ENCODE measurements around the gene FCHO2.
A peak's percentile ranks its signal among the peaks of the same experiment; 100 is the strongest.

The FCHO2 gene

GRCh38 chr5:73030995-73031394 is 75.2 kb downstream of the FCHO2 start:
- peak; percentile 95 for DNase-seq (ENCODE audit: low read depth)

GRCh38 chr5:73031839-73032238 is 76.0 kb downstream of the FCHO2 start:
- peak; percentile 92 for DNase-seq (ENCODE audit: low read depth)

GRCh38 chr5:73032635-73033034 is 76.8 kb downstream of the FCHO2 start:
- peak; percentile 11 for DNase-seq (ENCODE audit: low read depth)

GRCh38 chr5:73037545-73037944 is 81.7 kb downstream of the FCHO2 start:
- DNase-seq (ENCODE audit: low read depth): no peak

GRCh38 chr5:73039082-73039481 is 83.2 kb downstream of the FCHO2 start:
- peak; percentile 45 for DNase-seq (ENCODE audit: low read depth)

- no peak for DNase-seq (ENCODE audit: low read depth)
Measured at GRCh38 chr5:73042993-73043392, 87.2 kb downstream of the FCHO2 start.

GRCh38 chr5:73044546-73044945 is 88.7 kb downstream of the FCHO2 start:
- no peak for DNase-seq (ENCODE audit: low read depth)

- DNase-seq (ENCODE audit: low read depth): no peak
Measured at GRCh38 chr5:73045623-73046022, 89.8 kb downstream of the FCHO2 start.

- peak; percentile 36 for DNase-seq (ENCODE audit: low read depth)
Measured at GRCh38 chr5:73061593-73061992, 105.8 kb downstream of the FCHO2 start.

GRCh38 chr5:73066466-73066865 is 110.6 kb downstream of the FCHO2 start:
- peak; percentile 81 for DNase-seq (ENCODE audit: low read depth)

- DNase-seq (ENCODE audit: low read depth): no peak
Measured at GRCh38 chr5:73067213-73067612, 111.4 kb downstream of the FCHO2 start.

- DNase-seq (ENCODE audit: low read depth): no peak
Measured at GRCh38 chr5:73081093-73081492, 125.3 kb downstream of the FCHO2 start.

- peak; percentile 34 for DNase-seq (ENCODE audit: low read depth)
Measured at GRCh38 chr5:73088026-73088425, 132.2 kb downstream of the FCHO2 start.

GRCh38 chr5:73093943-73094342 is 138.1 kb downstream of the FCHO2 start:
- DNase-seq (ENCODE audit: low read depth): peak; percentile 84

- DNase-seq (ENCODE audit: low read depth): no peak
Measured at GRCh38 chr5:73094415-73094814, 138.6 kb downstream of the FCHO2 start.

GRCh38 chr5:73095564-73096238 is 139.9 kb downstream of the FCHO2 start:
- DNase-seq (ENCODE audit: low read depth): no peak

- DNase-seq (ENCODE audit: low read depth): no peak
Measured at GRCh38 chr5:73096239-73096575, 140.4 kb downstream of the FCHO2 start.

GRCh38 chr5:73097740-73098139 is 141.9 kb downstream of the FCHO2 start:
- no peak for DNase-seq (ENCODE audit: low read depth)

- no peak for DNase-seq (ENCODE audit: low read depth)
Measured at GRCh38 chr5:73100109-73100508, 144.3 kb downstream of the FCHO2 start.

- DNase-seq (ENCODE audit: low read depth): no peak
Measured at GRCh38 chr5:73103870-73104299, 148.0 kb downstream of the FCHO2 start.

GRCh38 chr5:73104326-73104725 is 148.5 kb downstream of the FCHO2 start:
- DNase-seq (ENCODE audit: low read depth): no peak

GRCh38 chr5:73106335-73106734 is 150.5 kb downstream of the FCHO2 start:
- DNase-seq (ENCODE audit: low read depth): no peak

- DNase-seq (ENCODE audit: low read depth): no peak
Measured at GRCh38 chr5:73110190-73110589, 154.3 kb downstream of the FCHO2 start.

- DNase-seq (ENCODE audit: low read depth): no peak
Measured at GRCh38 chr5:73111536-73111935, 155.7 kb downstream of the FCHO2 start.

GRCh38 chr5:73112359-73112758 is 156.5 kb downstream of the FCHO2 start:
- DNase-seq (ENCODE audit: low read depth): no peak

All from EH (cell line).